Keratinocyte (primary cell): Measurements from ENCODE around the gene SAMD10.
"Not testable (repeated sequence)": the region's sequence is repeated elsewhere in the genome, so short reads cannot be mapped to it uniquely, and the experiment has no call there.

Experiments used
- EZH2 ChIP-seq: IDR thresholded peaks from one replicate; pipeline ENCODE4 v1.6.1; 2012; ENCODE audit warnings: inconsistent platforms, mild to moderate bottlenecking, low read length, moderate library complexity
- TF ChIP-seq, protein P1 (sequence below), 3 experiments: IDR thresholded peaks in 1 of 3; conservative IDR thresholded peaks in 1 of 3; optimal IDR thresholded peaks in 1 of 3; 2 replicates in 2 of 3; 3 replicates in 1 of 3; pipeline versions ENCODE3 to v1.5.1; 2011; ENCODE audit warnings: low read length in 3 of 3, mild to moderate bottlenecking in 3 of 3, moderate library complexity in 2 of 3, control low read depth in 1 of 3, inconsistent platforms in 1 of 3; ENCODE audit not compliant: insufficient read depth in 2 of 3; ENCODE audit errors: extremely low read depth in 1 of 3

GRCh38 chr20:63976511-63976910 is 2.9 kb downstream of the SAMD10 start:
- not testable (repeated sequence) for TF ChIP-seq EZH2
- TF ChIP-seq, protein P1, sequence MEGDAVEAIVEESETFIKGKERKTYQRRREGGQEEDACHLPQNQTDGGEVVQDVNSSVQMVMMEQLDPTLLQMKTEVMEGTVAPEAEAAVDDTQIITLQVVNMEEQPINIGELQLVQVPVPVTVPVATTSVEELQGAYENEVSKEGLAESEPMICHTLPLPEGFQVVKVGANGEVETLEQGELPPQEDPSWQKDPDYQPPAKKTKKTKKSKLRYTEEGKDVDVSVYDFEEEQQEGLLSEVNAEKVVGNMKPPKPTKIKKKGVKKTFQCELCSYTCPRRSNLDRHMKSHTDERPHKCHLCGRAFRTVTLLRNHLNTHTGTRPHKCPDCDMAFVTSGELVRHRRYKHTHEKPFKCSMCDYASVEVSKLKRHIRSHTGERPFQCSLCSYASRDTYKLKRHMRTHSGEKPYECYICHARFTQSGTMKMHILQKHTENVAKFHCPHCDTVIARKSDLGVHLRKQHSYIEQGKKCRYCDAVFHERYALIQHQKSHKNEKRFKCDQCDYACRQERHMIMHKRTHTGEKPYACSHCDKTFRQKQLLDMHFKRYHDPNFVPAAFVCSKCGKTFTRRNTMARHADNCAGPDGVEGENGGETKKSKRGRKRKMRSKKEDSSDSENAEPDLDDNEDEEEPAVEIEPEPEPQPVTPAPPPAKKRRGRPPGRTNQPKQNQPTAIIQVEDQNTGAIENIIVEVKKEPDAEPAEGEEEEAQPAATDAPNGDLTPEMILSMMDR (optimal IDR thresholded peaks at IDR 0.05 in 1 of 3, IDR thresholded peaks at IDR 0.05 in 1 of 3, conservative IDR thresholded peaks at IDR 0.05 in 1 of 3; ENCODE audit: extremely low read depth in 1 of 3, insufficient read depth in 2 of 3, low read length in 3 of 3), result not testable (repeated sequence)
